Measurements from ENCODE around the gene EPAS1. TPM values are rescaled to one million over a fixed set of nuclear protein-coding genes. Genes with fewer than 3 reads are reported as not detected.

Gene EPAS1
- total and polyA plus RNA-seq, 3 donors from 2014 or later: 93.9 to 158 (median 142) TPM

DNA sequence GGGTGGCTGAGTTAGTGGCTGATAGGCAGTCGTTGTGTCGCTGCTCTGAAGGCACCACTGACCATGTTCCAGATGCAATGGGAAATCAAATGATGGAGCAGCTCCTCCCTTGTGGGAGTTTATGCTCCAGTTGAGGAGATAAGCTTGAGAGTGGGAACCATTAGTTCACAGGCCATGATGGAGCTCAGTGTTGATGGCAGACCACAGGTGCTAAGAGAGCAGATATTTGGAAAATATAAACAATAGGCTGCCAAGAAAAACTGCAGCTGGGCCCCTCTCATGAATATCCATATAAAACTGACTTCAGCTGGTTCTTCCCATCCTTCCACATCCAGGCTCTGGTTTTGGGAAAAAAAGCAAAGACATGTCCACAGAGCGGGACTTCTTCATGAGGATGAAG, 63.1 kb downstream of the EPAS1 start:
- intact Hi-C loops (cut with DNase I; ENCODE audit: low total_unique reads): no loop called here
- no peaks in the 10 kb centered on the region for H3K4me1 ChIP-seq
- no peak for DNase-seq
- WGBS, 2 donors: 69 to 74% methylated on average over 3 of the region's 3 CpGs
- no peaks in the 10 kb centered on the region for H3K27me3 ChIP-seq
- H3K4me3 ChIP-seq: no peak overlapping the region
- no peaks in the 10 kb centered on the region for H3K9me3 ChIP-seq
- no peak overlapping the region for H3K27ac ChIP-seq
- TF ChIP-seq, protein P1, sequence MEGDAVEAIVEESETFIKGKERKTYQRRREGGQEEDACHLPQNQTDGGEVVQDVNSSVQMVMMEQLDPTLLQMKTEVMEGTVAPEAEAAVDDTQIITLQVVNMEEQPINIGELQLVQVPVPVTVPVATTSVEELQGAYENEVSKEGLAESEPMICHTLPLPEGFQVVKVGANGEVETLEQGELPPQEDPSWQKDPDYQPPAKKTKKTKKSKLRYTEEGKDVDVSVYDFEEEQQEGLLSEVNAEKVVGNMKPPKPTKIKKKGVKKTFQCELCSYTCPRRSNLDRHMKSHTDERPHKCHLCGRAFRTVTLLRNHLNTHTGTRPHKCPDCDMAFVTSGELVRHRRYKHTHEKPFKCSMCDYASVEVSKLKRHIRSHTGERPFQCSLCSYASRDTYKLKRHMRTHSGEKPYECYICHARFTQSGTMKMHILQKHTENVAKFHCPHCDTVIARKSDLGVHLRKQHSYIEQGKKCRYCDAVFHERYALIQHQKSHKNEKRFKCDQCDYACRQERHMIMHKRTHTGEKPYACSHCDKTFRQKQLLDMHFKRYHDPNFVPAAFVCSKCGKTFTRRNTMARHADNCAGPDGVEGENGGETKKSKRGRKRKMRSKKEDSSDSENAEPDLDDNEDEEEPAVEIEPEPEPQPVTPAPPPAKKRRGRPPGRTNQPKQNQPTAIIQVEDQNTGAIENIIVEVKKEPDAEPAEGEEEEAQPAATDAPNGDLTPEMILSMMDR (IDR thresholded peaks at IDR 0.05): no peak
- no peak for TF ChIP-seq POLR2A (IDR thresholded peaks at IDR 0.05)
- H3K36me3 ChIP-seq (ENCODE audit: low read depth, missing control alignments): no peaks in the 10 kb centered on the region

- no peaks in the 10 kb centered on the region for H3K36me3 ChIP-seq (ENCODE audit: low read depth, missing control alignments)
- H3K9me3 ChIP-seq: no peaks in the 10 kb centered on the region
- WGBS, 2 donors: 92 to 95% methylated on average over 4 to 6 of the region's 6 CpGs
- intact Hi-C loops (cut with DNase I; ENCODE audit: low total_unique reads): no loop called here
- no peak overlapping the region for H3K27ac ChIP-seq
- no peaks in the 10 kb centered on the region for H3K27me3 ChIP-seq
- no peak overlapping the region for H3K4me3 ChIP-seq
- no peak for TF ChIP-seq POLR2A (IDR thresholded peaks at IDR 0.05)
- TF ChIP-seq, protein P1 (IDR thresholded peaks at IDR 0.05): no peak
- H3K4me1 ChIP-seq: peaks cover 4% of the 10 kb centered on the region
- DNase-seq: no peak
Observed at GRCh38 chr2:46361920-46362666, 64.9 kb downstream of the EPAS1 start.

DNA sequence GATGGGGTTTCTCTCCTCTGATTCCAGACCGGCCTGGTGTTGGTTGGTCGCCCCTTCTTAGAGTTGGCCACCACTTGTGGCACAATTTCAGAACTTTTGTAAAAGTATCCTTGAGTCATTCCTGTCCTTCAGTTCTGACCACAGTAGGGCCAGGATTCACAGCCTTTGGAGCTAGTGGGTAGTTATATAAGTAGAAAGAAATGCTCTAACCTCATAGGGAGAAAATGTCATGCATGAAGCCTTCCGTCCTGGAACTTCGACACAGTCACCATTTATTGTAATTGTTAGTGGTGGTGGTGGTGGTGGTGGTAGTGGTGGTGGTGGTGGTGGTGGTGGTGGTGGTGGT, 65.4 kb downstream of the EPAS1 start:
- intact Hi-C loops (cut with DNase I; ENCODE audit: low total_unique reads): no loop called here
- 96 to 99% methylated on average over 4 of the region's 4 CpGs for WGBS, 2 donors
- Histone ChIP-seq H3K36me3 (ENCODE audit: low read depth, missing control alignments) (no peaks in the 10 kb centered on the region), H3K4me3 (no peak overlapping the region), H3K27me3 (no peaks in the 10 kb centered on the region), H3K27ac (no peak overlapping the region), H3K9me3 (no peaks in the 10 kb centered on the region), H3K4me1 (peaks cover 4% of the 10 kb centered on the region)
- TF ChIP-seq, protein P1 (IDR thresholded peaks at IDR 0.05): no peak
- TF ChIP-seq POLR2A (IDR thresholded peaks at IDR 0.05): no peak
- no peak for DNase-seq

DNA sequence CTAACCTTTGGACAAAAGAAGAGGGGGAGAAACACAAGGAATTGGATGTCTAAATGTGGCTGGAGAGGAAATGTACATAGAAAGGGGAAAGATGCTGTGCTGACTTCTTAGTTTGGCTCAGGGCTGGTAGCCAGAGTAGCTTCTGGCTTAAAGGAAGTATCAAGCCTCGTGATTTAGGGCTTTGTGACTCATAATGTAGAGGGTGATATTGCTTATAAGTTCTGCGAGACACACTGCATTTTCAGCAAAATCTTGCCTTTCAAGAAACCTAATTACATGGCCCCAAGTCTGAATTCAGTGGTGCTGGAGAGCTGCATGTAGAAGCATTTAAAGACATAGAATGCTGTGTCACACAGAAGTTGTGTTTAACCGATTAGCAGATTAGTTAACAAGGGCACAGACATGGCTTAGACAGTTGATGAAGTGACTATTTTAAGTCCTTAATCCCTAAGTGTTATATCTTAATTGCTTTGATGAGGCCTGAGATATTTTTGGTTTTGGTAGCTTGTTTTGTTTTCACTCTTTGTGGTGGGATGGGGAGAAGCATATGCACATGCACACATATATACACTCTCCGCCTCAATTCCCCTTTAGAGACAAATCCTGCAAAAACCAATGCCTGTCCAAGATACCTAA, 66.4 kb downstream of the EPAS1 start:
- no peak for DNase-seq
- intact Hi-C loops (cut with DNase I; ENCODE audit: low total_unique reads): no loop called here
- Histone ChIP-seq H3K27ac (no peak overlapping the region), H3K36me3 (ENCODE audit: low read depth, missing control alignments) (no peaks in the 10 kb centered on the region), H3K4me3 (no peak overlapping the region), H3K4me1 (peaks cover 4% of the 10 kb centered on the region), H3K27me3 (no peaks in the 10 kb centered on the region), H3K9me3 (no peaks in the 10 kb centered on the region)
- TF ChIP-seq POLR2A (IDR thresholded peaks at IDR 0.05): no peak
- TF ChIP-seq, protein P1 (IDR thresholded peaks at IDR 0.05): no peak
- 85 to 89% methylated on average over 4 of the region's 4 CpGs for WGBS, 2 donors

Data from testis (tissue), 3 donors.